Pancreas (tissue), 10 donors: Measurements from ENCODE around the gene TMEM238. TPM values are rescaled to one million over a fixed set of nuclear protein-coding genes. Genes with fewer than 3 reads are reported as not detected.

Source experiments
- ATAC-seq, 4 donors: fragments of 200-7000 bp; cut with Tn5 transposase; one replicate each; pipeline versions ENCODE4 v1.8.0 to v1.9.1; 2020; ENCODE audit warnings: mild to moderate bottlenecking in 4 of 4, moderate library complexity in 4 of 4
- DNase-seq, 6 donors: peaks; one replicate each; pipeline ENCODE4 v3.0.0-alpha.2; 2020
- FAIRE-seq: peaks from 2 replicates; lab custom pipeline; 2012; peaks lifted over from hg19 to GRCh38; lab: Jason Lieb, UNC
- H3K27ac ChIP-seq, 4 donors: fragments of 200-600 bp; sonication (generic); 1 replicate in 3 of 4; 2 replicates in 1 of 4; pipeline versions ENCODE4 v1.5.0 to v1.8.0; 2020
- H3K27me3 ChIP-seq, 4 donors: fragments of 200-600 bp; one replicate each; pipeline ENCODE4 v1.8.0; 2021
- H3K36me3 ChIP-seq, 3 donors: fragments of 200-600 bp; sonication (generic) in 1 of 3; one replicate each; pipeline versions ENCODE4 v1.5.0 to v1.8.0; 2020 to 2021
- H3K4me1 ChIP-seq, 3 donors: fragments of 200-600 bp; one replicate each; pipeline ENCODE4 v1.8.0; 2021
- H3K4me3 ChIP-seq, 4 donors: fragments of 200-600 bp; sonication (generic) in 2 of 4; one replicate each; pipeline versions ENCODE4 v1.5.0 to v1.8.0; 2020 to 2021
- H3K9me3 ChIP-seq, 4 donors: fragments of 200-600 bp; one replicate each; pipeline ENCODE4 v1.8.0; 2021
- WGBS, 2 donors: extraction: QIAGEN DNeasy Blood & Tissue Kit; methylation state at CpG; one replicate each; pipeline ENCODE4 v1.1.7; 2013; 5-methylcytosine and 5-hydroxymethylcytosine counted together
- intact Hi-C, 3 donors: fragments of 100-400 bp; cut with DNase I; formaldehyde crosslinking; loops; one replicate each; pipeline versions ENCODE4 v1.11.1 to v1.14.2; 2022
- polyA plus RNA-seq, 2 donors: library from polyadenylated mRNA; stranded (reverse); fragments of 200-250 nt; gene quantifications; one replicate each; pipeline ENCODE4 v1.2.3, GENCODE V29; 2013
- total RNA-seq, 6 donors: library from RNA; stranded (reverse); fragmentation: NEBNext Ultra II Directional in 4 of 6; extraction: Animal tissue kit (Norgen Biotek cat#: 25700) in 4 of 6; gene quantifications; one replicate each; pipeline versions ENCODE4 v1.2.1 to v1.2.4, GENCODE V29; 2021 to 2023
- TF ChIP-seq, protein P1 (sequence below), 4 donors: fragments of 200-600 bp; sonication (generic) in 3 of 4; IDR thresholded peaks; one replicate each; pipeline versions ENCODE4 v1.5.0 to v1.8.0; 2021; ENCODE audit warnings: antibody characterized with exemption in 4 of 4
- donor health status: healthy with polysubstance abuse.
- donor health status: DM: no; HTN: no; CAD: no; lungs with moderate emphysema.
- donor health status: DM: no; HTN: no; CAD: no.
- donor health status: control.
- donor health status: control.
- donor health status: Bipolar disorder and iron deficiency.
- donor health status: DM: yes; HTN: yes; CAD: no.
- donor health status: DM: no; HTN: no; CAD: no.
- donor health status: DM: no; HTN: no; CAD: no.
- donor health status: DM: yes; HTN: yes; CAD: no.

Gene TMEM238
- total and polyA plus RNA-seq, 8 donors = 0.42 to 32.7 (median 19.8) TPM

GRCh38 chr19:55379174-55379573 lies 4.9 kb downstream of the TMEM238 start:
- 79% methylated on average over 11 of the region's 11 CpGs for WGBS, 2 donors

GRCh38 chr19:55377356-55378131 lies 6.5 kb downstream of the TMEM238 start:
- no peaks in the 10 kb centered on the region for H3K4me1 ChIP-seq
- no peaks in the 10 kb centered on the region for H3K36me3 ChIP-seq
- no peaks in the 10 kb centered on the region for H3K9me3 ChIP-seq
- TF ChIP-seq, protein P1, sequence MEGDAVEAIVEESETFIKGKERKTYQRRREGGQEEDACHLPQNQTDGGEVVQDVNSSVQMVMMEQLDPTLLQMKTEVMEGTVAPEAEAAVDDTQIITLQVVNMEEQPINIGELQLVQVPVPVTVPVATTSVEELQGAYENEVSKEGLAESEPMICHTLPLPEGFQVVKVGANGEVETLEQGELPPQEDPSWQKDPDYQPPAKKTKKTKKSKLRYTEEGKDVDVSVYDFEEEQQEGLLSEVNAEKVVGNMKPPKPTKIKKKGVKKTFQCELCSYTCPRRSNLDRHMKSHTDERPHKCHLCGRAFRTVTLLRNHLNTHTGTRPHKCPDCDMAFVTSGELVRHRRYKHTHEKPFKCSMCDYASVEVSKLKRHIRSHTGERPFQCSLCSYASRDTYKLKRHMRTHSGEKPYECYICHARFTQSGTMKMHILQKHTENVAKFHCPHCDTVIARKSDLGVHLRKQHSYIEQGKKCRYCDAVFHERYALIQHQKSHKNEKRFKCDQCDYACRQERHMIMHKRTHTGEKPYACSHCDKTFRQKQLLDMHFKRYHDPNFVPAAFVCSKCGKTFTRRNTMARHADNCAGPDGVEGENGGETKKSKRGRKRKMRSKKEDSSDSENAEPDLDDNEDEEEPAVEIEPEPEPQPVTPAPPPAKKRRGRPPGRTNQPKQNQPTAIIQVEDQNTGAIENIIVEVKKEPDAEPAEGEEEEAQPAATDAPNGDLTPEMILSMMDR (IDR thresholded peaks at IDR 0.05) = no peak
- intact Hi-C loops = loop anchor here in 1 of 3 donors (10.0 kb wide), 1 partner anchor 73 kb away; no protein-coding TSS in a partner anchor
- H3K27me3 ChIP-seq = no peaks in the 10 kb centered on the region
- ATAC-seq = peak in 1 of 4 donors; percentile 4
- DNase-seq = peak in 1 of 6 donors; percentile 81
- no peak overlapping the region for H3K27ac ChIP-seq
- no peak for FAIRE-seq
- no peak overlapping the region for H3K4me3 ChIP-seq
- WGBS, 2 donors = 24 to 30% methylated on average over 35 to 43 of the region's 43 CpGs

More at GRCh38 chr19:55379174-55379573, 4.9 kb downstream of the TMEM238 start:
- FAIRE-seq (no peak), DNase-seq (no peak), ATAC-seq (no peak)
- no peaks in the 10 kb centered on the region for H3K27me3 ChIP-seq
- no peak overlapping the region for H3K4me3 ChIP-seq
- no peaks in the 10 kb centered on the region for H3K36me3 ChIP-seq
- intact Hi-C loops = loop anchor here in 1 of 3 donors (10.0 kb wide), 1 partner anchor 74 kb away; no protein-coding TSS in a partner anchor
- no peak overlapping the region for H3K27ac ChIP-seq
- H3K9me3 ChIP-seq = no peaks in the 10 kb centered on the region
- peaks cover 0 to 6% (median 0%) of the 10 kb centered on the region in 3 donors for H3K4me1 ChIP-seq
- TF ChIP-seq, protein P1 (IDR thresholded peaks at IDR 0.05) = no peak

- DNase-seq (peak in 1 of 6 donors; percentile 77), FAIRE-seq (no peak), ATAC-seq (peak in 3 of 4 donors; percentile 7 to 36 (median 24))
- Histone ChIP-seq H3K27ac (no peak within 1 kb of the TSS), H3K4me3 (no peak within 1 kb of the TSS), H3K4me1 (no peaks in the 10 kb centered on the region), H3K36me3 (no peaks in the 10 kb centered on the region), H3K9me3 (no peaks in the 10 kb centered on the region), H3K27me3 (peaks cover 0 to 7% (median under 1%) of the 10 kb centered on the region in 4 donors)
- TF ChIP-seq, protein P1 (IDR thresholded peaks at IDR 0.05) = no peak
- intact Hi-C loops = loop anchor here in 1 of 3 donors (10.0 kb wide), 1 partner anchor 72 kb away; no protein-coding TSS in a partner anchor
- 22 to 34% methylated on average over 21 of the region's 21 CpGs for WGBS, 2 donors
These were observed 7.7 kb downstream of the TMEM238 start, which contains the start of gene TMEM190 for GRCh38 chr19:55376241-55376933. Gene TMEM190, plus strand, starts transcription at chr19:55376826. Its CDS starts 28 bp downstream, at chr19:55376854.

- no peaks in the 10 kb centered on the region for H3K9me3 ChIP-seq
- H3K4me3 ChIP-seq = no peak overlapping the region
- intact Hi-C loops = loop anchor here in 1 of 3 donors (10.0 kb wide), 1 partner anchor 69 kb away; no protein-coding TSS in a partner anchor
- FAIRE-seq = no peak
- WGBS, 2 donors = 5 to 6% methylated on average over 28 to 31 of the region's 31 CpGs
- peak in 1 of 6 donors; percentile 67 for DNase-seq
- peaks cover 0 to under 1% (median 0%) of the 10 kb centered on the region in 3 donors for H3K4me1 ChIP-seq
- ATAC-seq = peak in 2 of 4 donors; percentile 26 to 27
- TF ChIP-seq, protein P1 (IDR thresholded peaks at IDR 0.05) = no peak
- no peak overlapping the region for H3K27ac ChIP-seq
- H3K36me3 ChIP-seq = no peaks in the 10 kb centered on the region
- peaks cover 0 to 16% (median 2%) of the 10 kb centered on the region in 4 donors for H3K27me3 ChIP-seq
These were observed 9.9 kb downstream of the TMEM238 start for GRCh38 chr19:55373993-55374757.
